Muscle layer of duodenum (tissue), 2 donors: Measurements from ENCODE around the gene SPAAR.

ENCODE experiments used
- H3K27ac ChIP-seq: one replicate; pipeline ENCODE4 v1.7.0; 2013; ENCODE audit warnings: mild to moderate bottlenecking, low read length
- H3K27me3 ChIP-seq: one replicate; pipeline ENCODE4 v1.7.0; 2013; ENCODE audit warnings: low read depth, mild to moderate bottlenecking, control low read depth, low read length
- H3K36me3 ChIP-seq, 2 donors: one replicate each; pipeline ENCODE4 v1.7.0; 2013; ENCODE audit warnings: low read length in 2 of 2, control low read depth in 1 of 2, mild to moderate bottlenecking in 1 of 2; ENCODE audit not compliant: insufficient read depth in 2 of 2, control insufficient read depth in 1 of 2
- H3K4me1 ChIP-seq, 2 donors: one replicate each; pipeline ENCODE4 v1.7.0; 2013; ENCODE audit warnings: low read length in 2 of 2, mild to moderate bottlenecking in 2 of 2, control low read depth in 1 of 2, moderate library complexity in 1 of 2; ENCODE audit not compliant: insufficient read depth in 2 of 2, control insufficient read depth in 1 of 2
- H3K4me3 ChIP-seq, 2 donors: one replicate each; pipeline ENCODE4 v1.7.0; 2013; ENCODE audit warnings: low read length in 2 of 2, low read depth in 1 of 2, mild to moderate bottlenecking in 1 of 2
- H3K9me3 ChIP-seq, 2 donors: one replicate each; pipeline ENCODE4 v1.7.0; 2013; ENCODE audit warnings: low read length in 2 of 2, control low read depth in 1 of 2, mild to moderate bottlenecking in 1 of 2; ENCODE audit not compliant: control insufficient read depth in 1 of 2
- donor health status: healthy.

Gene SPAAR

DNA sequence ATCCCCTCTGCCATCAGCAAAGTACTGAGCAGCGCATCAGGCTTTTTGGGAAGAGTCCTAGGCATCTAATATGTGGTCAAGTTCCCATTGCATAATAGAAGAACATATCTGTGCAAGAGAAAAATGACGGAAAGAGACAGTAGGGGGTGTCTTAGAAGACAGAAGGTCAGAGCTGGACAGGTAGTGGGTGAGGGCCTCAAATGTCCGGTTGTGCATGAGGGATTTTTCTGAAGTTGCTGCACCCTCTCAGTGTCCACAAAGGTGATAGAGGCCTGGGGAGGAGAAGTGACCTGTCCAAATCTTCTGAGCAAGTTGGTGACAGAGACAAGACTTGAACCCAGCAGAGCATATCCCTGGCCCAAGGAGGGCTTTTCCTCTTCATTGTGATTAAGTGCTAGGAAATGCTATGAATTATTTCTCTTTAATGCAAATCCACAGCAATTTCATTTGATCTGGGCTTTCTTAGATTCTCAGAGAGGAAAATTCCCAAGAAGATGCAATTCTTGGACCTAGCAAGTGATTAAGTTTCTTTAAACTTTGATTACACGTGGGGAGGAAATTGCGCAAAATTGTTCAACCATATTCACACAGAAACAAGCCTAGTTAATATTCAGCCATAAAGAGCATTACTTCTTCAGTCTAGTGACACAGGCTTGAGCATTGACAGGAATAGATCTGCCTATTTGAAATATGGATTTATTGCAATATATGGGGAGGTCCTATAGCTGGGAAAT, 49.0 kb downstream of the SPAAR start, which contains the start of gene OR2S2:
OR2S2 (minus strand) TSS at position 51 of the 734 bp plus-strand sequence. CDS start 56 bp downstream, outside the sequence.
- Histone ChIP-seq H3K36me3 (no peaks in the 10 kb centered on the region), H3K27me3 (no peaks in the 10 kb centered on the region), H3K27ac (no peak within 1 kb of the TSS), H3K4me1 (peaks cover 0 to 10% of the 10 kb centered on the region in 2 donors), H3K4me3 (no peak within 1 kb of the TSS), H3K9me3 (no peaks in the 10 kb centered on the region)

DNA sequence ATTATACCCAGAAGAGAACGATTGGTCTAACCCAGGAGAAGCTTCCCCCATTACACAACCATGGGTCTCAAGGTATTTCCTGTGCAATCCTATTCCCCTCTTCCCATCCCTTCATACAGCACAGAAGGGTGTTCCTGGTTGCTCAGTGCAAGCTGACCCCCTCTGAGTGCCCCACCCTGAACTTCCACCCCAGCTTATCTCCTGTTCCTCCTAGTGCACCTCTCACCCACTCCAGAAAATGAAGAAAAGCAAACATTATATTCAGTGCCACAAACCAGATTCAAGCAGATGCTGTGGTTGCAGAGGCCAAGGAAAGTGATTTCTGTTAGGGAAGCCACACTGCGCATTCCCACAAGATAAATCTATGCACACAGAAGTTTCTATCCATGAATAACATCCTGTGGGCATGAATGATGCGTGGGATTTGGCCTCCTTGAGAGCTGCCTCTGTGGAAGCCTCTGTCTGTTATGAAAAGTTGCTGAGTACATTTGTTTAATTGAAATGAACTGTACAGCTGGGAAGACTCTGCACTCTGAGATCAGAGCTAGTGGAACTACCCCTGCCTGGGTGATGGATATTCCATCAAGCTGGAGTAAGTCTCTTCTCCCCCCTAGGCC, 50.9 kb downstream of the SPAAR start:
- peaks cover 0 to 10% of the 10 kb centered on the region in 2 donors for H3K4me1 ChIP-seq
- H3K27ac ChIP-seq = no peak overlapping the region
- H3K4me3 ChIP-seq = no peak overlapping the region
- no peaks in the 10 kb centered on the region for H3K36me3 ChIP-seq
- no peaks in the 10 kb centered on the region for H3K9me3 ChIP-seq
- no peaks in the 10 kb centered on the region for H3K27me3 ChIP-seq
